Thoracic aorta (tissue), 2 donors: ENCODE results near the gene CNPPD1. TPM values are rescaled to one million over a fixed set of nuclear protein-coding genes. Genes with fewer than 3 reads are reported as not detected.

Experiments
- ATAC-seq: fragments of 150-250 bp; one replicate; pipeline ENCODE4 v1.8.0; 2017; ENCODE audit warnings: low read depth; ENCODE audit not compliant: insufficient number of reproducible peaks, low FRiP score
- DNase-seq: peaks from one replicate; pipeline ENCODE4 v3.0.0-alpha.2; 2020; ENCODE audit warnings: low spot score
- H3K27ac ChIP-seq, 2 donors: fragments of 200-600 bp; sonication (generic); 1 replicate in 1 of 2; 2 replicates in 1 of 2; pipeline ENCODE4 v1.5.1; 2016; ENCODE audit warnings: mild to moderate bottlenecking in 2 of 2, moderate library complexity in 2 of 2
- H3K27me3 ChIP-seq: fragments of 200-600 bp; sonication (generic); replicated peaks from 2 replicates; pipeline ENCODE4 v1.6.0; 2016; ENCODE audit warnings: mild to moderate bottlenecking; ENCODE audit not compliant: insufficient read depth
- H3K36me3 ChIP-seq: fragments of 200-600 bp; sonication (generic); one replicate; pipeline ENCODE4 v1.5.1; 2016
- H3K4me1 ChIP-seq, 2 donors: fragments of 200-600 bp; sonication (generic); 1 replicate in 1 of 2; 2 replicates in 1 of 2; pipeline versions ENCODE4 v1.5.1 to v1.6.0; 2016; ENCODE audit warnings: low read depth in 2 of 2, mild to moderate bottlenecking in 1 of 2; ENCODE audit not compliant: control insufficient read depth in 1 of 2
- H3K4me3 ChIP-seq: fragments of 200-600 bp; sonication (generic); 2 replicates; pipeline ENCODE4 v1.5.1; 2016; ENCODE audit warnings: mild to moderate bottlenecking
- H3K9me3 ChIP-seq: fragments of 200-600 bp; sonication (generic); 2 replicates; pipeline ENCODE4 v1.5.1; 2016
- CTCF ChIP-seq: fragments of 200-600 bp; sonication (generic); IDR thresholded peaks from one replicate; pipeline ENCODE4 v1.5.1; 2019; ENCODE audit warnings: antibody characterized with exemption
- total RNA-seq, 2 donors: library from RNA; depleted of rRNA; stranded (reverse); fragments of >200 nt; gene quantifications; one replicate each; pipeline versions ENCODE4 v1.1.0 to v1.2.3, GENCODE V29; 2016

The CNPPD1 gene
- total RNA-seq, 2 donors from 2014 or later: 31.9 to 51.0 TPM

DNA sequence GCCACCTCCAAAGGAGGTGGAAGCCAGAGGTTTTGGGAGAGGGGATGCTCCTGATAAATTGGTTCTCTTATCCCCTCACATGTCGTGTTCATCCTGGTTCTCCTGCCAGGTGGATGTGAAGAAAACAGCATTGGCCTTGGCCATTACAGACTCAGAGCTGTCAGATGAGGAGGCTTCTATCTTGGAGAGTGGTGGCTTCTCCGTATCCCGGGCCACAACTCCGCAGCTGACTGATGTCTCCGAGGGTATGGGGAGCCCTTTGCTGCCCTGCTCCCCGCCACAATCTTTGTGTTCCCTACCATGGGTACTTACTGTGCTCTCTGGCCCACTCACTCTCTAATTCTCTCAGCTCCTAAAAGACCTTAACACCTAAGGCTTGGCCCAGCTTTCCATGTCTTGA is 4.8 kb upstream of the CNPPD1 start:
- no peaks in the 10 kb centered on the region for H3K9me3 ChIP-seq
- H3K27me3 ChIP-seq: no peaks in the 10 kb centered on the region
- no peak overlapping the region for H3K4me3 ChIP-seq
- ATAC-seq (no peak), DNase-seq (no peak)
- no peak overlapping the region for H3K27ac ChIP-seq
- H3K36me3 ChIP-seq: peaks cover 44% of the 10 kb centered on the region
- no peak for TF ChIP-seq CTCF
- peaks cover 8 to 15% of the 10 kb centered on the region in 2 donors for H3K4me1 ChIP-seq

DNA sequence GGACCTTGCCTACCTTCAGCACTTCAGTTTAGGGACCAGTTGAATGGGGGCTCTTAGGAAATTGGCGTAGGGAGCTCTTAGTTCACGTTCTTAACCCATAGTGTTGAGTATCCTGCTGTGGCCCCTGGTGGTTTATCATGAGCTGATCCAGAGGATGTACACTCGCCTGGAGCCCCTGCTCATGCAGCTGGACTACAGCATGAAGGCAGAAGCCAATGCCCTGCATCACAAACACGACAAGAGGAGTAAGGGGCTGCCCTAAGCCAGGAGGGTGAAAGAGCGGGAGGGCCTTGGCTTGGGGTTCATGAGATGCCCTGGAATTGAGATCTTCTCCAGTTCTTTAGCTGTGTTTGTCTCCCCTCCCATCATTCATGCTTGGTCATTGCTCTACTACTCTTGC is 4.2 kb upstream of the CNPPD1 start:
- H3K9me3 ChIP-seq: no peaks in the 10 kb centered on the region
- peaks cover 44% of the 10 kb centered on the region for H3K36me3 ChIP-seq
- DNase-seq (no peak), ATAC-seq (no peak)
- no peaks in the 10 kb centered on the region for H3K27me3 ChIP-seq
- no peak for TF ChIP-seq CTCF
- no peak overlapping the region for H3K4me3 ChIP-seq
- H3K4me1 ChIP-seq: peaks cover 9 to 17% of the 10 kb centered on the region in 2 donors
- H3K27ac ChIP-seq: no peak overlapping the region

- DNase-seq (no peak), ATAC-seq (no peak)
- peak overlapping the region in 1 of 2 donors; percentile 6 for H3K27ac ChIP-seq
- peaks cover 47% of the 10 kb centered on the region for H3K36me3 ChIP-seq
- H3K4me3 ChIP-seq: no peak overlapping the region
- no peak for TF ChIP-seq CTCF
- H3K4me1 ChIP-seq: peaks cover 21 to 28% of the 10 kb centered on the region in 2 donors
- no peaks in the 10 kb centered on the region for H3K9me3 ChIP-seq
- H3K27me3 ChIP-seq: no peaks in the 10 kb centered on the region
These were observed 3.1 kb upstream of the CNPPD1 start for GRCh38 chr2:219179601-219180465.

DNA sequence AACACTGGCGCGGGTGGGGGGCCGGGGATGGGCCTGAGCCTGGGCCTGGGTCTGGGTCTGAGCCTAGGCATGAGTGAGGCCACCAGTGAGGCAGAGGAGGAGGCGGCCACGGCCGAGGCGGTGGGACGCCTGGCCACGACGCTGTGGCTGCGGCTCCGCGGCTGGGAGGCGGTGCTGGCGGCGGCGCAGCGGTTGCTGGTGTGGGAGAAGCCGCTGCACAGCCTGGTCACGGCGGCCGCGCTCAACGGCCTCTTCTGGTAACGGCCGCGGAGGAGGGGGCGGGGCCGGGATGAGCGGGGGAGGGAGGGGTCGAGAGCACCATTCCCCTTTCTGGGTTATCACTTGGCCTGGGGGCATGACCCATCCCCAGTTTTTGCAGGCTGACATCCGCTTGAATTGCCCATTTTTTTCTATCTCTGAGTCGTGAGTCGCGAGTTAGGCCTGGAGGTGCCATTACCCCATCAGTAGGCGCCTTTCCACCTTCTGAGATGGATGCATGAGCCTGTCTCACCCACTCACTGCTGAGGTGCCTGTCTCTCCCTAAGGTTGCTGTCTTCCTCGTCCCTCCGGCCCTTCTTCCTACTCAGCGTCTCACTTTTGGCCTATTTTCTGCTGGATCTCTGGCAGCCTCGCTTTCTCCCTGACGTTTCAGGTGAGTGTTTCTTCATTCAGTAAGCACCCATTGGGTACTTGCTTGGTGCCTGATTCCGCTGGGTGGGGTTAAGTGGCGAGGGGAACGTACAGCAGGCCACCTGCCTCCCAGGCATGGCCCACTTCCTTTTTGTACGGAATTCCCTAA is 1.9 kb upstream of the CNPPD1 start:
- DNase-seq (no peak), ATAC-seq (peak; percentile 10)

More for the DNA sequence above, 1.9 kb upstream of the CNPPD1 start:
- Histone ChIP-seq H3K36me3 (peaks cover 55% of the 10 kb centered on the region), H3K27me3 (no peaks in the 10 kb centered on the region), H3K4me3 (peak overlapping the region; percentile 83), H3K27ac (peak overlapping the region; percentile 98), H3K9me3 (no peaks in the 10 kb centered on the region), H3K4me1 (peaks cover 21 to 32% of the 10 kb centered on the region in 2 donors)
- TF ChIP-seq CTCF: no peak
